ENCODE measurements around the gene GNA15. TPM values are rescaled to one million over a fixed set of nuclear protein-coding genes. Genes with fewer than 3 reads are reported as not detected.
"Not testable (repeated sequence)": the region's sequence is repeated elsewhere in the genome, so short reads cannot be mapped to it uniquely, and the experiment has no call there.

GNA15 gene
- total RNA-seq, 1 donor from 2014 or later = 0.13 TPM

DNA sequence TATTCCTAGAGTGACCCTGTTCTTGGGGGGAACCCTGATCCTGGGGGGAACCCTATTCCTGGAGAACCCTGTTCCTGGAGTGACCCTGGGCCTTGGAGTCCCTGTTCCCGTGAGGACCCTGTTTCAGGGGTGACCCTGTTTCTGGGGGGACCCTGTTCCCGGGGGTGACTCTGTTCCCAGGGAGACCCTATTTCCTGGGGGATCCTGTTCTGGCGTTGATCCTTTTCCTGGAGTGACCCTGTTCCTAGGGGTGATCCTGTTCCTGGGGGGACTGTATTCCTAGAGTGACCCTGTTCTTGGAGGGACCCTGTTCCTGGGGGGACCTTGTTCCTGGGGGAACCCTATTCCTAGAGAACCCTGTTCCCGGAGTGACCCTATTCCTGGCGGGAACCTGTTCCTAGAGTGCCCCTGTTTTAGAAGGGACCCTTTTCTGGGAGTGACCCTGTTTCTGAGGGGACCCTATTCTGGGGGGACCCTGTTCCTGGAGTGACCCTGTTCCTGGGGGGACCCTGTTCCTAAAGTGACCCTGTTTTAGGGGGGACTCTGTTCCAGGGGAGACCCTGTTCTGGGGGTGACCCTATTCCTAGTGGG, 15.0 kb downstream of the GNA15 start:
- Mint-ChIP-seq H3K27ac (no peak overlapping the region), H3K4me3 (no peak overlapping the region), H3K27me3 (ENCODE audit: low read depth) (peaks cover 18% of the 10 kb centered on the region), H3K36me3 (no peaks in the 10 kb centered on the region), H3K4me1 (no peaks in the 10 kb centered on the region), H3K9me3 (no peaks in the 10 kb centered on the region)
- TF ChIP-seq, protein P1, sequence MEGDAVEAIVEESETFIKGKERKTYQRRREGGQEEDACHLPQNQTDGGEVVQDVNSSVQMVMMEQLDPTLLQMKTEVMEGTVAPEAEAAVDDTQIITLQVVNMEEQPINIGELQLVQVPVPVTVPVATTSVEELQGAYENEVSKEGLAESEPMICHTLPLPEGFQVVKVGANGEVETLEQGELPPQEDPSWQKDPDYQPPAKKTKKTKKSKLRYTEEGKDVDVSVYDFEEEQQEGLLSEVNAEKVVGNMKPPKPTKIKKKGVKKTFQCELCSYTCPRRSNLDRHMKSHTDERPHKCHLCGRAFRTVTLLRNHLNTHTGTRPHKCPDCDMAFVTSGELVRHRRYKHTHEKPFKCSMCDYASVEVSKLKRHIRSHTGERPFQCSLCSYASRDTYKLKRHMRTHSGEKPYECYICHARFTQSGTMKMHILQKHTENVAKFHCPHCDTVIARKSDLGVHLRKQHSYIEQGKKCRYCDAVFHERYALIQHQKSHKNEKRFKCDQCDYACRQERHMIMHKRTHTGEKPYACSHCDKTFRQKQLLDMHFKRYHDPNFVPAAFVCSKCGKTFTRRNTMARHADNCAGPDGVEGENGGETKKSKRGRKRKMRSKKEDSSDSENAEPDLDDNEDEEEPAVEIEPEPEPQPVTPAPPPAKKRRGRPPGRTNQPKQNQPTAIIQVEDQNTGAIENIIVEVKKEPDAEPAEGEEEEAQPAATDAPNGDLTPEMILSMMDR (IDR thresholded peaks at IDR 0.05; ENCODE audit: unreplicated experiment) = no peak
- no peak for DNase-seq (ENCODE audit: low spot score in 2 of 2, unreplicated experiment in 2 of 2)

DNA sequence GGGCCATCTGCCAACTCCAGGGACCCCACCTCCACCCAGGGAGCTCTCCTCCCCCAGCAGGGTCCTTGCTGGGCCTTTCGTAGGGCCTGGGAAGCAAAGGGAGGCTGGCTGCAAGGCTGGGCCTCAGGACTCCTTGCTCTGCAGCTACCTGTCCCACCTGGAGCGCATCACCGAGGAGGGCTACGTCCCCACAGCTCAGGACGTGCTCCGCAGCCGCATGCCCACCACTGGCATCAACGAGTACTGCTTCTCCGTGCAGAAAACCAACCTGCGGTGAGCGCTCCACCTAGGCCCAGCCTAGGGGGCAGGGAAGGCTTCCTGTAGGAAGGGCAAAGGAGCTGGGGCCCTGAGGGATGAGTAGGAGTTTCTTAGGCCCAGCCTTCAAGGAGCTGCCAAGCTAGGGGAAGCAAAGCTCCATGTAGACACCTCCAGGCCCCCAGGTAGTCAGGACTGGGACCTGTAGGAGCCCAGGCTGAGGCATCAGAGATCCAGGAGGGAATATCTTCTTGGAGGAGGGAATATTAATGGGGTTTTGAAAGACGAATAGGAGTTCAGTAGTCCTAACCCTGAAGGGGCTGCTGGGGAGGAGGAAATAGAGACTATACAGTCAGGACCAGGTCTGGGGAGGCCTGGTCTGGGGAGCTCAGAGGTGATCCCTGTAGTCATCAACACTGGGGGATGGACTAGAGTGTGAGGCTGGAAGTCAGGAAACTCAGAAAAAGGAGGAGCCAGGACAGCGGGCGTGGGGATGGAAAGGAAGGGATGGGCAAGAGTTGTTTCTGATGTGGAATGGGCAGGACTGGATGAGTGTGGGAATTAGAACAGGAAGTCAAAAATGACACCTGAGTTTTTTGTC, 16.0 kb downstream of the GNA15 start:
- Mint-ChIP-seq H3K36me3 (no peaks in the 10 kb centered on the region), H3K27me3 (ENCODE audit: low read depth) (peaks cover 18% of the 10 kb centered on the region)
- TF ChIP-seq, protein P1 (IDR thresholded peaks at IDR 0.05; ENCODE audit: unreplicated experiment) = no peak

DNA sequence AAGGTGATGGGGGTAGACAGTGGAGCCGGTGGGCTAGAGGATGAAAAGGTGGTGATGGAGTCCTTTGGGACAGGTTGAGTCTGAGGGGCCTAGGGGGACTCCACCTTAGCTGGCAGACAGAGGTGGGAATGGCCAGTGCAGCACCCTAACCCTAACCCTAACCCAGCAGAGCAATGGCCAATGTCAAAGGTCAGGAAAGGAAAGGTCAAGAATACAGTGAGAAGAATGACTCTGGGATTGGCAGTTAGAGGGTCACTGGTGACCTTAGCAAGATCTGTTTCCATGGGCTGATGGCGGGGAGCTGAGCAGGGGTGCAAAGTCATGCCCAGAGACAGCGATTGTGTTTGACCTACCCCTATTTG, 16.6 kb downstream of the GNA15 start:
- no peak overlapping the region for H3K27ac Mint-ChIP-seq
- TF ChIP-seq, protein P1 (IDR thresholded peaks at IDR 0.05; ENCODE audit: unreplicated experiment) = no peak

More for the DNA sequence above, 16.0 kb downstream of the GNA15 start:
- no peak overlapping the region for H3K27ac Mint-ChIP-seq
- H3K9me3 Mint-ChIP-seq = no peaks in the 10 kb centered on the region
- no peak overlapping the region for H3K4me3 Mint-ChIP-seq
- DNase-seq (ENCODE audit: low spot score in 2 of 2, unreplicated experiment in 2 of 2) = no peak
- no peaks in the 10 kb centered on the region for H3K4me1 Mint-ChIP-seq

DNA sequence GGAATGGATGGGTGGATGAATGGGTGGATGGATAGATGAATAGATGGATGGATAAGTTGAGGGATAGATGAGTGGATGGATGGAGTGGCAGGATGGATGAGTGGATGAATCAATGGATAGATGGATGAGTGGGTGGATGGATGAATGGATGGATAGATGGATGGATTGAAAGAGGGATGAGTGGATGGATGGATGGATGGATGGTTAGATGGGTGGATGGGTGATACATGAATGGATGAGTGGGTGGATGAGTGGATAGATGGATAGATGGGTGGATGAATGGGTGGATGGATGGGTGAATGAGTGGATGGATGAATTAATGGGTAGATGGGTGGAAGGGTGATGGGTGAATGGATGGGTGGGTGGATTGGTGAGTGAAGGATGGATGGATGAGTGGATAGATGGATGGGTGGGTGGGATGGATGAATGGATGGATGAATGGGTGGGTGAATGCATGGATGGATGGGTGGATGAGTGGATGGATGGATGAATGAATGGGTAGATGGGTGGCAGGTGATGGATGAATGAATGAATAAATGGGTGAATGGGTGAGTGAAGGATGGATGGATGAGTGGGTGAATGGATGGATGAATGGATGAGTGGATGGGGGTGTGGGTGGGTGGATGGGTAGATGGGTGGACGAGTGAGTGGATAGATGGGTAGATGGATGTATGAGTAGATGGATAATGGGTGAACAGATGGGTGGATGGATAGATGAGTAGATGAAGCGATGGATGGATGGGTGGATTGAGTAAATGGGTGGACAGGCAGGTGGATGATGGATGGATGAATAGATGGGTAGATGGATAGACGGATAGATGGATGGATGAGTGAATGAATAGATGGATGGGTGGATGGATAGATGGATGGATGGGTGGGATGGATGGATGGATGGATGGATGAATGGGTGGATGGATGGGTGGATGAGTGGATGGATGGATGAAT, 17.7 kb downstream of the GNA15 start:
- peaks cover 25% of the 10 kb centered on the region for H3K27me3 Mint-ChIP-seq (ENCODE audit: low read depth)
- no peak overlapping the region for H3K27ac Mint-ChIP-seq
- DNase-seq (ENCODE audit: low spot score in 2 of 2, unreplicated experiment in 2 of 2) = no peak
- H3K4me3 Mint-ChIP-seq = no peak overlapping the region
- H3K9me3 Mint-ChIP-seq = no peaks in the 10 kb centered on the region
- no peaks in the 10 kb centered on the region for H3K4me1 Mint-ChIP-seq
- TF ChIP-seq, protein P1 (IDR thresholded peaks at IDR 0.05; ENCODE audit: unreplicated experiment) = no peak
- no peaks in the 10 kb centered on the region for H3K36me3 Mint-ChIP-seq

More for the DNA sequence above, 16.6 kb downstream of the GNA15 start:
- no peak for DNase-seq (ENCODE audit: low spot score in 2 of 2, unreplicated experiment in 2 of 2)
- no peaks in the 10 kb centered on the region for H3K9me3 Mint-ChIP-seq
- peaks cover 20% of the 10 kb centered on the region for H3K27me3 Mint-ChIP-seq (ENCODE audit: low read depth)
- no peaks in the 10 kb centered on the region for H3K36me3 Mint-ChIP-seq
- H3K4me3 Mint-ChIP-seq = no peak overlapping the region
- H3K4me1 Mint-ChIP-seq = no peaks in the 10 kb centered on the region

DNA sequence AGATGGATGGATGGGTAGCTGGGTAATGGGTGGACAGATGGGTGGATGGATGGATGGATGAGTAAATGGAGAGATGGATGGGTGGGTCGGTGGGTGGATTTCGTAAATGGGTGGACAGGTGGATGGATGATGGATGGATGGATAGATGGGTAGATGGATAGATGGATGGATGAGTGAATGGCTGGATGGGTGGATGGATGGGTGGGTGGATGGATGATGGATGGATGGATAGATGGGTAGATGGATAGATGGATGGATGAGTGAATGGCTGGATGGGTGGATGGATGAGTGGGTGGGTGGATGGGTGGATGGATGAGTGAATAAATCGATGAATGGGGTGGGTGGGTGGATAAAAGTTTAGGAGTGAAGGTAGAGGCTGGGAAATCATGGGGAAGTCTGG, 18.6 kb downstream of the GNA15 start:
- H3K9me3 Mint-ChIP-seq, H3K27ac Mint-ChIP-seq, H3K4me3 Mint-ChIP-seq: not testable (repeated sequence)

More for the DNA sequence above, 18.6 kb downstream of the GNA15 start:
- peaks cover 19% of the 10 kb centered on the region for H3K27me3 Mint-ChIP-seq (ENCODE audit: low read depth)
- not testable (repeated sequence) for H3K4me1 Mint-ChIP-seq; H3K36me3 Mint-ChIP-seq; DNase-seq (ENCODE audit: low spot score in 2 of 2, unreplicated experiment in 2 of 2)
